Osteoblast (primary cell): ENCODE data around the gene SFMBT2. TPM values are rescaled to one million over a fixed set of nuclear protein-coding genes. Genes with fewer than 3 reads are reported as not detected.

Source experiments
- DNase-seq: peaks from one replicate; pipeline ENCODE4 v3.0.0; 2011; ENCODE audit warnings: low spot score, mixed read lengths; ENCODE audit not compliant: insufficient read length; ENCODE audit errors: missing footprints
- H2AFZ ChIP-seq: 2 replicates; pipeline ENCODE4 v1.6.0; 2011; ENCODE audit warnings: mild to moderate bottlenecking, low read length
- H3K27ac ChIP-seq: 2 replicates; pipeline ENCODE4 v1.5.1; 2011; ENCODE audit warnings: mild to moderate bottlenecking, low read depth, low read length, moderate library complexity
- H3K27me3 ChIP-seq: 2 replicates; pipeline ENCODE4 v1.6.0; 2012; ENCODE audit warnings: mild to moderate bottlenecking, control low read depth, inconsistent platforms, low read length, moderate library complexity; ENCODE audit not compliant: insufficient read depth
- H3K36me3 ChIP-seq: 2 replicates; pipeline ENCODE4 v1.5.1; 2011; ENCODE audit warnings: mild to moderate bottlenecking, low read length, control low read depth, moderate library complexity; ENCODE audit not compliant: insufficient read depth
- H3K4me1 ChIP-seq: 2 replicates; pipeline ENCODE4 v1.5.1; 2011; ENCODE audit warnings: mild to moderate bottlenecking, low read length, control low read depth, moderate library complexity; ENCODE audit not compliant: insufficient read depth
- H3K4me2 ChIP-seq: 2 replicates; pipeline ENCODE4 v1.6.0; 2011; ENCODE audit warnings: mild to moderate bottlenecking, low read length; ENCODE audit not compliant: insufficient read depth
- H3K4me3 ChIP-seq: fragments of 200-600 bp; sonication (generic); 3 replicates; pipeline ENCODE4 v1.5.1; 2012; ENCODE audit warnings: mild to moderate bottlenecking, low read length, inconsistent platforms; ENCODE audit not compliant: insufficient read depth
- H3K79me2 ChIP-seq: 2 replicates; pipeline ENCODE4 v1.6.0; 2012; ENCODE audit warnings: mild to moderate bottlenecking, low read length, control low read depth, inconsistent platforms; ENCODE audit not compliant: insufficient read depth
- H3K9me3 ChIP-seq: 2 replicates; pipeline ENCODE4 v1.5.1; 2011; ENCODE audit warnings: low read depth, low read length, control low read depth
- H4K20me1 ChIP-seq: 2 replicates; pipeline ENCODE4 v1.6.0; 2012; ENCODE audit warnings: mild to moderate bottlenecking, low read length, control low read depth; ENCODE audit not compliant: insufficient read depth
- CTCF ChIP-seq: IDR thresholded peaks from 2 replicates; pipeline ENCODE4 v1.5.1; 2011; ENCODE audit warnings: mild to moderate bottlenecking, low read depth, low read length, moderate library complexity; ENCODE audit errors: extremely low read depth
- total RNA-seq: library from RNA; depleted of rRNA; stranded (reverse); fragments of >200 nt; gene quantifications from 2 replicates; pipeline ENCODE4 v1.2.3, GENCODE V29; 2012

SFMBT2 gene
- total RNA-seq, 1 donor: under 0.01 TPM

GRCh38 chr10:7320072-7320471, 90.8 kb downstream of the SFMBT2 start:
- TF ChIP-seq CTCF: no peak
- no peak for DNase-seq

GRCh38 chr10:7319632-7320031, 91.2 kb downstream of the SFMBT2 start:
- H3K4me3 ChIP-seq: no peak overlapping the region
- no peaks in the 10 kb centered on the region for H4K20me1 ChIP-seq
- no peak overlapping the region for H3K4me2 ChIP-seq
- H3K9me3 ChIP-seq: no peaks in the 10 kb centered on the region
- no peak for TF ChIP-seq CTCF
- DNase-seq: no peak
- H3K36me3 ChIP-seq: no peaks in the 10 kb centered on the region
- no peak overlapping the region for H2AFZ ChIP-seq
- H3K4me1 ChIP-seq: no peaks in the 10 kb centered on the region
- no peaks in the 10 kb centered on the region for H3K79me2 ChIP-seq
- H3K27ac ChIP-seq: no peak overlapping the region
- H3K27me3 ChIP-seq: no peaks in the 10 kb centered on the region

More at GRCh38 chr10:7320072-7320471, 90.8 kb downstream of the SFMBT2 start:
- no peak overlapping the region for H3K27ac ChIP-seq
- no peaks in the 10 kb centered on the region for H3K27me3 ChIP-seq
- no peaks in the 10 kb centered on the region for H3K4me1 ChIP-seq
- no peaks in the 10 kb centered on the region for H3K36me3 ChIP-seq
- no peak overlapping the region for H3K4me3 ChIP-seq
- H3K4me2 ChIP-seq: no peak overlapping the region
- H3K9me3 ChIP-seq: no peaks in the 10 kb centered on the region
- H2AFZ ChIP-seq: no peak overlapping the region
- no peaks in the 10 kb centered on the region for H3K79me2 ChIP-seq
- H4K20me1 ChIP-seq: no peaks in the 10 kb centered on the region

- DNase-seq: no peak
- Histone ChIP-seq H2AFZ (no peak overlapping the region), H3K9me3 (no peaks in the 10 kb centered on the region), H3K36me3 (no peaks in the 10 kb centered on the region), H3K27ac (no peak overlapping the region), H3K4me2 (no peak overlapping the region), H3K4me3 (no peak overlapping the region), H3K79me2 (no peaks in the 10 kb centered on the region), H3K4me1 (no peaks in the 10 kb centered on the region), H4K20me1 (no peaks in the 10 kb centered on the region), H3K27me3 (no peaks in the 10 kb centered on the region)
- TF ChIP-seq CTCF: no peak
Observed at GRCh38 chr10:7318836-7319235, 92.0 kb downstream of the SFMBT2 start.

GRCh38 chr10:7317786-7318446, 92.9 kb downstream of the SFMBT2 start:
- no peak overlapping the region for H3K27ac ChIP-seq
- no peak overlapping the region for H3K4me3 ChIP-seq
- H3K27me3 ChIP-seq: no peaks in the 10 kb centered on the region
- H3K4me2 ChIP-seq: no peak overlapping the region
- no peaks in the 10 kb centered on the region for H4K20me1 ChIP-seq
- no peak for DNase-seq
- no peaks in the 10 kb centered on the region for H3K4me1 ChIP-seq
- H3K79me2 ChIP-seq: no peaks in the 10 kb centered on the region
- no peaks in the 10 kb centered on the region for H3K9me3 ChIP-seq
- H3K36me3 ChIP-seq: no peaks in the 10 kb centered on the region
- H2AFZ ChIP-seq: no peak overlapping the region
- TF ChIP-seq CTCF: no peak
